Measurements from ENCODE around the gene ARHGAP24.

ARHGAP24 gene

DNA sequence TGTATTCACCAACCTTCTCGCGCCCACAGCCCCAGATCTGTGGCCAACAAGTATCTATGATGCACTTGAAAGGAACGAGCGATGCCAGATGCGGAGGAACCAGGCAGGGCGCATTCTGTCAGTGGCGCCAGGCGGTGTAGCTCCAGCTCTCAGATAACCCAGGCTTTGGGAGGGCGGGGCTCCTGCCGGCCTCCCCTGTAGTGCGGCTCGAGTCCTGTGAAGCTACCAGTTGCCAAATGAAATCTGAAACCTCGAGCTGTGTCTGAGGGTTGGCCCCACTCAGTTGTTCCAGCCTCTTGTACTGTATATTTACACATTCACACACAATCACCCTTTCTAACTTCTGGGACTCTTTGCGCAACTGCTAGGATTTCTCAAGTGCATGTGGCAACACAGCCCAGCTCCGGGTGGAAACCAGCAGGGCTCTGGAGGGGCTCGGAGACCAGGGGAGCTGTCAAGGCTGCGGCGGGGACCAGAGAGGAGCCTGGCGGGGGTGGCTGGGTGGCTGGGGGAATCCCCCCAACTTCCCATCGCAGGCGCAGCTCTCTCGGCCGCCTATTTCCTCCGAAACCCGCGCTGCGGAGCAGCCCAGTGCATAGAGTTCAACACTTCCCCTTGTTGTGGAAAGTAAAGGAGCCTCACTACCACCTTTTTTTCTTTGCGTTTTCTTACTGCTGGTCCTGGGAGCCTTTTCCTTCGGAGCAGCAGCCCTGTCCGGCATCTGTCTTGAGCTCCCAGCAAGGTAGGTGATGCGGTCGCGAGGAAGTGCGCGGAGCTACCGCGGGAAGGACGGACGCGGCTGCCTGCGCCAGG is at the start of gene ARHGAP24:
ARHGAP24 (plus strand) TSS at position 333 of the 813 bp plus-strand sequence.
- DNase-seq = peak in 11 of 14 donors; percentile 10 to 66 (median 57)

DNA sequence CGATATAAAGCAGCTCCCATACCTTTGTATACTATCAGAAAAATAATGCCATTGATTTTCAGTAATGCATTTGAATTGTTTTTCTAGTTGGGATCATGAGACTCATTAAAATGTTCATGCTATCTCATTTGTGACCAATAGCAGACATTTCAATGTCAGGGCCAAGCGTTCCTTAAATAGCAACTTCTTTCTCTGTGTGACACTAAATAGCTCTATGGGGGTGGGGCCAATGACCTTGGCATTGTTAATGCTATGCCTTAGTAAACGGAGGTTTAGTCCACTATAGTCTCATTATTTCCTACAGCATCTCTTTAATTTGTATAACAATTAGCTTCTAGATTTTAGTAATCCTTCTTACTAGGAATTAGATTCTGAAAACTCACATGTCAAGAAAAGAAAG is 48.6 kb upstream of the ARHGAP24 start:
- DNase-seq = no peak

DNA sequence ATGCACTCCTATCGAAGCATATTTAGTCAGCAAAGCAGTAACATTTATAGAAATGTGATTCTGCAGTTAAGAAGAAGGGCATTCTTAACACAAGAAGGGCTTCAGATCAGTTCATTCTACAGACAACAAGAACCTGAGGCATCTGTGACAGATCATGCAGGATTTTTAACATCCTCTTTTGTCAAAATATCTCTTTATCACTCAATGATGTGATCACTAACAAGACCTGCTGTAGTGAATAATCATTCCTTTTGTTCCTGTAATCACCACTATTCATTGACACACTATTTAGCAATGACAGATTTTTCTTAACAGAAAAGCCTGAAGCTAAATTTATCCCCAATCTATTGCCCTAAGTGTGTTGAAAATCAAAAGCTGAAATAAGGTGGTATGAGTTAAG is 47.8 kb upstream of the ARHGAP24 start:
- DNase-seq = no peak

DNA sequence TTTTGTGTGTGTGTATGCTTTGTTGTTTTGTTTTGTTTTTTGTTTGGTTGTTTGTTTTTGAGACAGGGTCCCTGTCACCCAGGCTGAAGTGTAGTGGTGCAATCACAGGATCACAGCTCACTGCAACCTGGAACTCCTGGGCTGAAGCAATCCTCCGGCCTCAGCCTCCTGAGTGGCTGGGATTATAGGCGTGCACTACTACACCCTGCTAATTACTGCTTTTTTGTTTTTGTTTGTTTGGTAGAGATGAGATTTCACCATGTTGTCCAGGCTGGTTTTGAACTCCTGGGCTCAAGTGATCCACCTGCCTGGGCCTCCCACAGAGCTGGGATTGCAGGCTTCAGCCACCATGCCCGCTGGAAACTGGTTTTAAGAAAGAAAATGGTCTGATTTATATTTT is 44.7 kb upstream of the ARHGAP24 start:
- no peak for DNase-seq

DNA sequence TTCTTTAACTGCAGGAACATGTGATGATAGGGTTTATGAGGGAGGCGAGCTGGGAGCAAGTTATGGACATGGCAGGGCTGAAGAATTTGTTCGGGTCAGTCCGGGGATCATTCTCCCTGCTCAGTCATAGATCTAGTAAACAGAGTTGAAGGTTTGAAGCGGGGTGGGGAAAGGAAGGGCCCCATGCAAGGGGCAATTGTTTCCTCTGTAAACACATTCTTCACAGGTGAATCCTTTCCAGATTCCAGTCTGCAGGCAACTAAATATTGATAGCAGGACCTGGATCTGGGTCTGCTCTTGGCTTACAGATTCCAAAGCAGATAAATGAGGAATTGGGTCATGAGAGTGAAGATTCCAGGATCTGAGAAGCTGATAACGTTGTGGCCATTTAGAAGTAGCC is 44.3 kb upstream of the ARHGAP24 start:
- DNase-seq = no peak

DNA sequence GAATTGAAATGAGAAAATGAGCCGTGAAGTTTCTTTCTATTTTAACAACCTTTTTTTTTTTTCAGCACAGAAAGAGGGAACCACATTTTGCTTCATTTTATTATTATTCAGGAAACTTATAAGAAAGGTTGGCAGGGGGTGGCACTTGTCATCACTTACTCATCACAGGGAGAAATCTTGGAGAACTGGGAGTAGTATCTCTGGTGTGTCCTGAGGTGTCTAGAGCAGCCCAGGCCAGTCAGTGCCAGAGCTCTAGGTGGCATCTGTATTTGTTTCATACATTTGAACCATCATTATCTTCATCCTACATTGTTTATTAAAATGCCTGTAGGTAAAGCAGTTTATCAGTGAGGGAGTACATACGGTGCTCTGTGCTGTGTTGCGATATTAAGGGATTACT is 43.8 kb upstream of the ARHGAP24 start:
- no peak for DNase-seq

GRCh38 chr4:85431881-85432485 is 43.0 kb upstream of the ARHGAP24 start:
- DNase-seq = no peak

- no peak for DNase-seq
Observed at GRCh38 chr4:85445050-85445639, 29.8 kb upstream of the ARHGAP24 start.

DNA sequence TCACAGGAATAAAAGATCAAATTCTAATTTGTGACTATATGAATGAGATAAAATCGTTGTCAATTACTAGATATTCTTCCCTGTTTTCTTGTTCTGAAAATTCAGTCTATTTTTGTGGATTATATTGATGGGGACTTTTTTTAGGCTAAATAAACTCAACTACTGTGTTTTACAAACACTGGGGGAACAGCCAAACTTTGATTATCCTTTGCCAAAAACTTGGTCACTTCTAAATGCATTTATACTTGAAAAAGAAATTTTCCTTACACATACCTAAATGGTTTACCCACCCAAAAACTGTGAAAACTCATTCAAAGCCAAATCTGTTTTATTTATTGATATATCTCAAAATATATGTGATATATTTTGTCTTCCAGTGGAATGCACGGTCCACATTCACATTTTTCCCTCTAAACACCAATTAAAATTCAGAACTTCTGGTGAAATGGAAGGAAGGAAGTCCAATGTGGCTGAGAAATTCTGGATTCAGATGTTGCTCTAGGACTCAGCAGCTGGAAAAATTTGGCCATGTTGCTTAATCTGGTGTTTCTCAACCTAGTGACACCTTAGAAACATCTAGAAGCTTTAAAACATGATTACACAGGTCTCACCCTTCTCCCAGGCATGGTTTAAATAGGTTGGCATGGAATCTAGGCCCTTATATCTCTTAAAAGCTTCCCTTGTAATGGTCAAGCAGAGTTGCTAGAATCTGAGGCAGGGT is 28.6 kb upstream of the ARHGAP24 start:
- DNase-seq = no peak

DNA sequence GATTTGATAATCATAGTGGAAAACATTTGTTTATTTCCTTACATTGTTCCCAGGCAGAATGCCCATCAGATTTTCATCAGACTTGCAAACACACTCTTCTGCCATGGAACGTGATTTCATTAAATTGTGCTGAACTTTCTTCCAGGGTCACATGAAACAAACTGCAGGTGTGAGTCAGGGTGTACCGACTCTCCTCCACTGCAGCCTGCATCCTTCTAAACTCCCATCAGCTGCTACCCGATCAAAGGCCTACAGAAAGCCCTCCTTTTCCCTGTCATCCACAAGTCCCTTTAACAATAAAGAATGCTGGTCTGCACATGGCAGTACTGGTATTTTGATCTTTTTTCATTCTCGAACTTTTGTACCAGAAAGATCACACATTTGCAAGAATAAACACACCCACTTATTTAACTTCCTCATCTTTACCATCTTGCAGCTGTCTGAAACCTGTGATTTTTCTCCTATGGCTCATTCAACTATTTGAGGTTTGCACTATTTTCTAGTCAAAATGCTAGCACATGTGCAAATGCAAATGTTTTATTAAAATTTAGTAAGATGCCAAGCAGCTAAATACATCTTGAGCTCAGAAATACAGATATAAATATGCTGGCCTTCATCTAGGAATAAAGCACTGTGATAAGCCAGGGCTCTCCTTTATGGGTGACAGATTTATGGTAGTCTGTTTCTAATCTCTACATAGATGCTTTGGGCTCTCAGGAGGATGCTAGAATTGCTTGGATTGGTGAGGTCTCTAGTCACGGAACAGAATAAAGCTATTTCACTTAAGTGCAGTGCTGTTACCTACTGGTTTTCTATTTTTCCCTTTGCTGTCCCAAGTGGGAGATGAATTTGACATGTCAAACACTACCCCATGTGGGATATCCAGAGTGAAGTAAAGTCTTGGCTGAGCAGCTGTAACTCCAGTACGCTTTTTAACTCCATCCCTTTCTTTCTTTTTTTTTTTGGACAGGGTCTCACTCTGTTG is 25.8 kb upstream of the ARHGAP24 start:
- DNase-seq = no peak

GRCh38 chr4:85452058-85452731 is 22.8 kb upstream of the ARHGAP24 start:
- DNase-seq = no peak

- DNase-seq = no peak
Observed at GRCh38 chr4:85455942-85456341, 19.0 kb upstream of the ARHGAP24 start.

GRCh38 chr4:85457752-85458467 is 17.0 kb upstream of the ARHGAP24 start:
- DNase-seq = no peak

- no peak for DNase-seq
Observed at GRCh38 chr4:85459736-85460135, 15.2 kb upstream of the ARHGAP24 start.

DNA sequence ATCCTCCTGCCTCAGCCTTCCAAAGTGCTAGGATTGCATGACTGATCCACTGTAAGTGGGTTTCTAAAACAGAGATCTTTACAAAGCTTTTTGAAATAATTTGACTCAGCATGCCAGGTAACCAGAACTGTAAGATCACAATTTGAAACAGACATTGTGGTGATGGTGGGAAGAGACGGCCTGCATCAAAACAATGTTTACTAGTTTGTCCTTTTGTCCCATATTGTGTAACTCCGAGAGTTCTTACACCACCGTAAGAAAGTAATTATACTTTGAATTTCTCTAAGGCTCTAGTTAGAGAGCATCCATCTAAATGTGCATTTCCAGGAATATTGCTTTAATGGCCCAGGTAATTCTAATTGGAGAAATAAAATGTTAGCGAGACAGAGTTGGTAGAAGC is 594 bp upstream of the ARHGAP24 start:
- no peak for DNase-seq

DNA sequence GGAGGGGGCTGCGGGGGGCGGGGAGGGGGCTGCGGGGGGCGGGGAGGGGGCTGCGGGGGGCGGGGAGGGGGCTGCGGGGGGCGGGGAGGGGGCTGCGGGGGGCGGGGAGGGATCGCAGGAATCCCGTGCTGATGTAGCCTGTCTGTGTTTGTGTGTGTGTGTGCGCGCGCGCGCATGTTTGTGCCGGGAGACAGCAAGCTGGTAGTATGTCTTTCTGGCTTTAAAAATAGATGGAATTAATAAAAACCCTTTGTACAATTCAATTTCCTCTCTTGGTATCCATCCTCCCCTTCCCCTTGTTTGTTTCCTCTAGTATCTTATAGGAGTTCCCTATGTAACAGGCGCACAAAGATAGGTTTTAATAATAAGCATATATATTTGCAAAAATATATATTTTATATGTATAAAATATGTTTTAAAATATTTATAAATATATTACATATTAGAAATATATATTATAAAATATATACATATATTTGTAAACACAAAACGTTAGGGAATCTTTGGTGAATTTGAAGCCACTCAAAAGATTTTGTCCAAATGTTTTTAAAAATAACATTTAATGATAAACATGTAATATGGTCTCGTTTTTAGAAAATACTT is 782 bp downstream of the ARHGAP24 start:
- peak in 1 of 14 donors; percentile 0 for DNase-seq

DNA sequence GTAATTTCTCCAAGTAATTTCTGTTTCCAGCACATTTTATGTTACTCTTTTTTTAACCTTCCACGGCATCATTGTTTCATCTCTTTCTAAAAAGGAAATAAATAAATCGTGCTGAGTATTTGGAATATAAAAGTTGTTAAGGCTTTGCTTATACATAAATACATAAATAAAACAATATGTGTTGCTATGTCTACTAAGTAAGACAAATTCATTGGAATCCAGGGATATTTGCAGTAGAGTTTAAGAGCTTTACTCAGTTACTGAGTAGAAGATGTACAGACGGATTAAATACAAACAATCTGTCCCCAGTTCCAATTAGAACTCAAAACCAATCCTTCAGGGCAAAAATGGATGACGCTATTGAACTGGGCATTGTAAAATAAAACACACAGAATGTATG is 1.4 kb downstream of the ARHGAP24 start:
- DNase-seq = no peak

DNA sequence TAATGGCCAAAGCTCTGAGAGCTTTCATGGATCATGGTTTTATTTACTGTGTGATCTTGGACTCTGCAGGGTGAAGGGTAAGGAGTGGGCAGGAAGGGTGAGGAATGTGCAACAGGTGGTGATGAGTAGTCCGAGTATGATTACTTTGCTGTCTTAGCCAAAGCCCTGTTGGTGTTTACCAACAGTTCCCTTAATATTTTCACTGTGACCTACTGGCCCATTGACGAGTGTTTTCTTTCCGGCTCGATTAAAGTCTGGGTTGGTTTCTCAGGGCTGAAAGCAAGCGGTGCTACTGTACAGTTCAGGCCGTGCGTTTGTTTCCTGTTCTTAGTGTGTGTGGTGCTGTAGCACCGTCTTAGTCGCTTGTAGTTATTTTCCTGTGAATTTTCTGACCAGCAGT is 2.6 kb downstream of the ARHGAP24 start:
- DNase-seq = peak in 3 of 14 donors; percentile 1 to 5 (median 4)

DNA sequence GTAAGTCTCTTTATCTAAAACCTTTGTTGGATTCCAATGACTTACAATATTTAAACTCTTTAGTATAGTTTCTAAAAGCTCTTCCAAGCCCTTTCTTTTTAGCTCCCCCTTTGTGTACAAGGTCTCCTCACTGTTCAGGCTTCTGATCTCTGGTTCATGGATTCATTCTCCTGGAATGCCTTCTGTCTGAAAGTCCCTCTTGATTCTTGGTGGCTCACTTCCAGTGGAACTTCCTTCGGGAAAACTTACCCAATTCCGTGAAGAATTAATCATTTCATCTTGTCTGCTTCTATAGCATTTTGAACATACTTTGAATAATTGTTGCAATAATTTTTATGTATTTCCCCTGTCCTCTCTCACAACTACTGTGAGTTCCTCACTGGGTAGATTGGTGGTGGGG is 3.6 kb downstream of the ARHGAP24 start:
- DNase-seq = no peak
